SK-N-SH treated with all-trans-retinoic acid at 6 μM for 48 hours (cell line): Measurements from ENCODE around the gene C1orf159.

Experiments used
- ATAC-seq: fragments of 200-7000 bp; cut with Tn5 transposase; 3 replicates; pipeline ENCODE4 v1.9.1; 2020; ENCODE audit warnings: mild to moderate bottlenecking, moderate library complexity
- ARNTL ChIP-seq: fragments of 450-650 bp; formaldehyde crosslinking; IDR thresholded peaks from 2 replicates; pipeline ENCODE4 v1.5.0; 2020; ENCODE audit warnings: low read depth, mild to moderate bottlenecking, moderate library complexity, borderline replicate concordance
- BACH2 ChIP-seq: fragments of 250-450 bp; sonication (Bioruptor Pico); IDR thresholded peaks from 2 replicates; pipeline ENCODE4 v1.9.0; 2021; ENCODE audit warnings: mild to moderate bottlenecking, borderline replicate concordance
- CSDC2 ChIP-seq: fragments of 250-450 bp; sonication (Bioruptor Pico); IDR thresholded peaks from 2 replicates; pipeline ENCODE4 v1.5.0; 2020; ENCODE audit warnings: mild to moderate bottlenecking, moderate library complexity
- GLIS3 ChIP-seq: fragments of 250-450 bp; sonication (Bioruptor Pico); IDR thresholded peaks from 2 replicates; pipeline ENCODE4 v1.5.0; 2020; ENCODE audit warnings: mild to moderate bottlenecking, moderate library complexity
- ISL1 ChIP-seq: fragments of 250-450 bp; sonication (Bioruptor Pico); IDR thresholded peaks from 2 replicates; pipeline ENCODE4 v2.1.2; 2022; ENCODE audit warnings: mild to moderate bottlenecking, moderate library complexity
- OSR1 ChIP-seq: fragments of 250-450 bp; sonication (Bioruptor Pico); IDR thresholded peaks from 2 replicates; pipeline ENCODE4 v1.8.0; 2022; ENCODE audit warnings: moderate library complexity, mild to moderate bottlenecking, inconsistent platforms
- PATZ1 ChIP-seq: fragments of 250-450 bp; sonication (Bioruptor Pico); IDR thresholded peaks from 2 replicates; pipeline ENCODE4 v1.8.0; 2020; ENCODE audit warnings: mild to moderate bottlenecking, moderate library complexity, borderline replicate concordance
- POU6F1 ChIP-seq: fragments of 250-450 bp; sonication (Bioruptor Pico); IDR thresholded peaks from 2 replicates; pipeline ENCODE4 v1.8.0; 2021; ENCODE audit warnings: low read depth, mild to moderate bottlenecking, moderate library complexity, borderline replicate concordance
- PPARA ChIP-seq: fragments of 250-450 bp; sonication (Bioruptor Pico); IDR thresholded peaks from 2 replicates; pipeline ENCODE4 v1.5.0; 2020; ENCODE audit warnings: mild to moderate bottlenecking, borderline replicate concordance
- RARB ChIP-seq: fragments of 250-450 bp; sonication (Bioruptor Pico); IDR thresholded peaks from 2 replicates; pipeline ENCODE4 v1.8.0; 2021; ENCODE audit warnings: mild to moderate bottlenecking, moderate library complexity
- SNAI2 ChIP-seq: fragments of 250-450 bp; sonication (Bioruptor Pico); IDR thresholded peaks from 2 replicates; pipeline ENCODE4 v1.5.0; 2020; ENCODE audit warnings: mild to moderate bottlenecking, moderate library complexity
- TOX ChIP-seq: fragments of 250-450 bp; sonication (Bioruptor Pico); IDR thresholded peaks from 2 replicates; pipeline ENCODE4 v1.8.0; 2021; ENCODE audit warnings: mild to moderate bottlenecking, moderate library complexity, borderline replicate concordance
- ZC3H10 ChIP-seq: fragments of 250-450 bp; sonication (Bioruptor Pico); IDR thresholded peaks from 2 replicates; pipeline ENCODE4 v1.5.1; 2021; ENCODE audit warnings: mild to moderate bottlenecking, moderate library complexity
- ZFP3 ChIP-seq: fragments of 250-450 bp; sonication (Bioruptor Pico); IDR thresholded peaks from 2 replicates; pipeline ENCODE4 v1.5.0; 2020; ENCODE audit warnings: mild to moderate bottlenecking, moderate library complexity
- ZFP30 ChIP-seq: fragments of 450-650 bp; formaldehyde crosslinking; IDR thresholded peaks from 2 replicates; pipeline ENCODE4 v1.5.0; 2022; ENCODE audit warnings: mild to moderate bottlenecking, moderate library complexity
- TF ChIP-seq, protein P1 (sequence below): fragments of 250-450 bp; sonication (Bioruptor Pico); IDR thresholded peaks from 2 replicates; pipeline ENCODE4 v1.5.1; 2020; ENCODE audit warnings: low read depth, mild to moderate bottlenecking, moderate library complexity
- TF ChIP-seq, protein P2 (sequence below): fragments of 250-450 bp; sonication (Bioruptor Pico); IDR thresholded peaks from 2 replicates; pipeline ENCODE4 v1.5.0; 2020; ENCODE audit warnings: mild to moderate bottlenecking, moderate library complexity

The C1orf159 gene

DNA sequence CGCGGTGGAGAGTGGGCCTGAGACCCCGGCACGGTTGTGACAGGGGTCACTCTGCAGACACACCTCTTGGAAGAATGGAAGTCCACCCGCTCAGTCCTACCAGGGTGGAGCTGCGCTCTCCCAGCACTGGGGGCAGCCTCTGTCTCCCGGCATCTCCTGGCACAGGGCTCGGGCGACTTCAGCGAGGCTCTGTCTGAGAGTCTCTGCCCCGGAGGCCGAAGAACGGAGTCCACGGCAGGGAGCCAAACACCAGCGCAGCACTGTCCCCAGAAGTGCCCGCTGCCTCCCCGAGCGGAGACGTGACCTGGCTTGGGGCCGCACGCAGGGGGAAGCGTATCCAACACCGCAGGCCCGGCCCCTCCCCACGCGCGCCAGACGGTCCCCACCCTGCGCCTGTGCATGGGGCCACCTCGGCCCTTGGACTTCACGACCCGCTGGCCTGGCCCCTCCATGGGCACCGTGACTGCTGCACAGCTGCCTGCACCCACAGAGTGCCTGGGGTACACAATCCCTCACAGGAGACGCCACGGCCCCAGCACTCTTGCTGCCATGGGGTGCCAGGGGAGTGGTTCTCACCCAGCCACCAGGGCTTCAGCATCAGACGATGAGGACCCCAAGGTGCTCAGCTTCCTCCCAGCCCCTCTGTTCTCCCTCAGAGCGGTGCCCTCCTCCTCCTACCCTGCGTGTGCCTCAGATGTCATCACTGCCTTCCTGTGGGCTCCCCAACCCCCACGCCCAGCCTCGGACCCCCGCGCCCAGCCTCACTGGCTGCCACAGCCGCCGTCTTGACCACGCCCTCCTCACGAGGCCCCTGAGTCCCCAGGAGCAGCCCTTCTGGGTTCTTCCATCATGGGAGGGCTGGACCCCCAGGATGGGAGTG, 26.8 kb downstream of the C1orf159 start (continued):
- TF ChIP-seq PATZ1 (CRISPR knock-in tag) = no peak
- TF ChIP-seq ZFP30 = no peak

GRCh38 chr1:1088029-1088800, 27.7 kb downstream of the C1orf159 start:
- no peak for ATAC-seq
- TF ChIP-seq, protein P1, sequence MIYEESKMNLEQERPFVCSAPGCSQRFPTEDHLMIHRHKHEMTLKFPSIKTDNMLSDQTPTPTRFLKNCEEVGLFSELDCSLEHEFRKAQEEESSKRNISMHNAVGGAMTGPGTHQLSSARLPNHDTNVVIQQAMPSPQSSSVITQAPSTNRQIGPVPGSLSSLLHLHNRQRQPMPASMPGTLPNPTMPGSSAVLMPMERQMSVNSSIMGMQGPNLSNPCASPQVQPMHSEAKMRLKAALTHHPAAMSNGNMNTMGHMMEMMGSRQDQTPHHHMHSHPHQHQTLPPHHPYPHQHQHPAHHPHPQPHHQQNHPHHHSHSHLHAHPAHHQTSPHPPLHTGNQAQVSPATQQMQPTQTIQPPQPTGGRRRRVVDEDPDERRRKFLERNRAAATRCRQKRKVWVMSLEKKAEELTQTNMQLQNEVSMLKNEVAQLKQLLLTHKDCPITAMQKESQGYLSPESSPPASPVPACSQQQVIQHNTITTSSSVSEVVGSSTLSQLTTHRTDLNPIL (CRISPR knock-in tag) = no peak
- no peak for TF ChIP-seq ZFP3 (CRISPR knock-in tag)
- TF ChIP-seq ISL1 = no peak

- TF ChIP-seq GLIS3 (CRISPR knock-in tag) (no peak), ZC3H10 (no peak), OSR1 (CRISPR knock-in tag) (no peak)
- TF ChIP-seq, protein P2, sequence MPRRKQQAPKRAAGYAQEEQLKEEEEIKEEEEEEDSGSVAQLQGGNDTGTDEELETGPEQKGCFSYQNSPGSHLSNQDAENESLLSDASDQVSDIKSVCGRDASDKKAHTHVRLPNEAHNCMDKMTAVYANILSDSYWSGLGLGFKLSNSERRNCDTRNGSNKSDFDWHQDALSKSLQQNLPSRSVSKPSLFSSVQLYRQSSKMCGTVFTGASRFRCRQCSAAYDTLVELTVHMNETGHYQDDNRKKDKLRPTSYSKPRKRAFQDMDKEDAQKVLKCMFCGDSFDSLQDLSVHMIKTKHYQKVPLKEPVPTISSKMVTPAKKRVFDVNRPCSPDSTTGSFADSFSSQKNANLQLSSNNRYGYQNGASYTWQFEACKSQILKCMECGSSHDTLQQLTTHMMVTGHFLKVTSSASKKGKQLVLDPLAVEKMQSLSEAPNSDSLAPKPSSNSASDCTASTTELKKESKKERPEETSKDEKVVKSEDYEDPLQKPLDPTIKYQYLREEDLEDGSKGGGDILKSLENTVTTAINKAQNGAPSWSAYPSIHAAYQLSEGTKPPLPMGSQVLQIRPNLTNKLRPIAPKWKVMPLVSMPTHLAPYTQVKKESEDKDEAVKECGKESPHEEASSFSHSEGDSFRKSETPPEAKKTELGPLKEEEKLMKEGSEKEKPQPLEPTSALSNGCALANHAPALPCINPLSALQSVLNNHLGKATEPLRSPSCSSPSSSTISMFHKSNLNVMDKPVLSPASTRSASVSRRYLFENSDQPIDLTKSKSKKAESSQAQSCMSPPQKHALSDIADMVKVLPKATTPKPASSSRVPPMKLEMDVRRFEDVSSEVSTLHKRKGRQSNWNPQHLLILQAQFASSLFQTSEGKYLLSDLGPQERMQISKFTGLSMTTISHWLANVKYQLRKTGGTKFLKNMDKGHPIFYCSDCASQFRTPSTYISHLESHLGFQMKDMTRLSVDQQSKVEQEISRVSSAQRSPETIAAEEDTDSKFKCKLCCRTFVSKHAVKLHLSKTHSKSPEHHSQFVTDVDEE (CRISPR knock-in tag) = no peak
- TF ChIP-seq, protein P1 (CRISPR knock-in tag) = no peak
- no peak for ATAC-seq
These were observed 28.4 kb downstream of the C1orf159 start for GRCh38 chr1:1087351-1088028.

GRCh38 chr1:1086911-1087341, 29.0 kb downstream of the C1orf159 start:
- no peak for ATAC-seq
- no peak for TF ChIP-seq CSDC2 (CRISPR knock-in tag)
- TF ChIP-seq TOX (CRISPR knock-in tag) = no peak
- no peak for TF ChIP-seq RARB (CRISPR knock-in tag)
- no peak for TF ChIP-seq GLIS3 (CRISPR knock-in tag)
- TF ChIP-seq BACH2 (CRISPR knock-in tag) = no peak
- no peak for TF ChIP-seq SNAI2 (CRISPR knock-in tag)
- no peak for TF ChIP-seq OSR1 (CRISPR knock-in tag)
- TF ChIP-seq ISL1 = no peak
- no peak for TF ChIP-seq ZFP30
- no peak for TF ChIP-seq PPARA (CRISPR knock-in tag)
- no peak for TF ChIP-seq ARNTL (CRISPR knock-in tag)
- TF ChIP-seq POU6F1 (CRISPR knock-in tag) = no peak
- TF ChIP-seq ZC3H10 = no peak
